H9 (cell line): ENCODE results near the gene FARS2. TPM values are rescaled to one million over a fixed set of nuclear protein-coding genes. Genes with fewer than 3 reads are reported as not detected.

Experiments
- DNase-seq: peaks from one replicate; pipeline ENCODE4 v3.0.0-alpha.2; 2017
- H2AFZ ChIP-seq: one replicate; pipeline ENCODE4 v1.6.1; 2013; ENCODE audit warnings: mild to moderate bottlenecking, low read length, control low read depth, moderate library complexity
- H2AK5ac ChIP-seq: 2 replicates; pipeline ENCODE4 v1.6.1; 2013; ENCODE audit warnings: low read length, control low read depth, mixed read lengths; ENCODE audit not compliant: insufficient read length
- H2BK120ac ChIP-seq: one replicate; pipeline ENCODE4 v1.6.1; 2013; ENCODE audit warnings: low read depth, mild to moderate bottlenecking, low read length, control low read depth, inconsistent platforms; ENCODE audit not compliant: poor library complexity, severe bottlenecking
- H2BK12ac ChIP-seq: 2 replicates; pipeline ENCODE4 v1.6.1; 2013; ENCODE audit warnings: low read length, control low read depth, mixed read lengths, low read depth; ENCODE audit not compliant: insufficient read length
- H2BK15ac ChIP-seq: 2 replicates; pipeline ENCODE4 v1.6.1; 2013; ENCODE audit warnings: low read depth, low read length, control low read depth
- H2BK20ac ChIP-seq: one replicate; pipeline ENCODE4 v1.6.1; 2013; ENCODE audit warnings: low read depth, mild to moderate bottlenecking, low read length, control low read depth, inconsistent platforms; ENCODE audit not compliant: poor library complexity, severe bottlenecking
- H2BK5ac ChIP-seq: 2 replicates; pipeline ENCODE4 v1.6.1; 2013; ENCODE audit warnings: low read length, control low read depth, mixed read lengths; ENCODE audit not compliant: insufficient read length
- H3K14ac ChIP-seq: 2 replicates; pipeline ENCODE4 v1.6.1; 2013; ENCODE audit warnings: low read length, control low read depth; ENCODE audit not compliant: insufficient read depth
- H3K18ac ChIP-seq: 2 replicates; pipeline ENCODE4 v1.6.1; 2013; ENCODE audit warnings: low read depth, mild to moderate bottlenecking, mixed read lengths, low read length, control low read depth; ENCODE audit not compliant: insufficient read length
- H3K23ac ChIP-seq: 2 replicates; pipeline ENCODE4 v1.6.1; 2013; ENCODE audit warnings: low read length, control low read depth, mixed read lengths, low read depth; ENCODE audit not compliant: insufficient read length
- H3K23me2 ChIP-seq: 2 replicates; pipeline ENCODE4 v1.6.1; 2013; ENCODE audit warnings: low read depth, mild to moderate bottlenecking, mixed read lengths, low read length, control low read depth; ENCODE audit not compliant: insufficient read length, poor library complexity, severe bottlenecking
- H3K27ac ChIP-seq: 2 replicates; pipeline ENCODE4 v1.5.1; 2013; ENCODE audit warnings: low read length, control low read depth, mixed read lengths, low read depth; ENCODE audit not compliant: insufficient read length
- H3K27me3 ChIP-seq: 2 replicates; pipeline ENCODE4 v1.6.1; 2013; ENCODE audit warnings: low read length, control low read depth, inconsistent platforms; ENCODE audit not compliant: insufficient read depth
- H3K4ac ChIP-seq: 2 replicates; pipeline ENCODE4 v1.6.1; 2013; ENCODE audit warnings: low read depth, mild to moderate bottlenecking, control low read depth, inconsistent platforms, low read length, moderate library complexity
- H3K4me1 ChIP-seq: 2 replicates; pipeline ENCODE4 v1.6.1; 2013; ENCODE audit warnings: low read length, control low read depth, inconsistent platforms; ENCODE audit not compliant: insufficient read depth
- H3K4me2 ChIP-seq: 2 replicates; pipeline ENCODE4 v1.6.1; 2013; ENCODE audit warnings: low read length, control low read depth, mixed read lengths; ENCODE audit not compliant: insufficient read length, insufficient read depth
- H3K56ac ChIP-seq: 2 replicates; pipeline ENCODE4 v1.6.1; 2013; ENCODE audit warnings: low read depth, mild to moderate bottlenecking, mixed read lengths, low read length, control low read depth; ENCODE audit not compliant: insufficient read length
- H3K79me1 ChIP-seq: 2 replicates; pipeline ENCODE4 v1.6.1; 2013; ENCODE audit warnings: low read depth, mild to moderate bottlenecking, moderate library complexity, low read length, control low read depth, inconsistent platforms; ENCODE audit not compliant: insufficient read depth, poor library complexity, severe bottlenecking
- H3K79me2 ChIP-seq: 2 replicates; pipeline ENCODE4 v1.6.1; 2013; ENCODE audit warnings: low read length, control low read depth, inconsistent platforms; ENCODE audit not compliant: insufficient read depth
- H3K9ac ChIP-seq: 2 replicates; pipeline ENCODE4 v1.6.1; 2013; ENCODE audit warnings: low read length, control low read depth, mixed read lengths; ENCODE audit not compliant: insufficient read length; ENCODE audit errors: extremely low read depth
- H3K9me3 ChIP-seq: one replicate; pipeline ENCODE4 v1.6.1; 2013; ENCODE audit warnings: low read depth, low read length, inconsistent platforms; ENCODE audit not compliant: control insufficient read depth
- H3T11ph ChIP-seq: one replicate; pipeline ENCODE4 v1.6.1; 2013; ENCODE audit warnings: mild to moderate bottlenecking, low read length, control low read depth, inconsistent platforms
- H4K20me1 ChIP-seq: one replicate; pipeline ENCODE4 v1.6.1; 2013; ENCODE audit not compliant: control insufficient read depth, insufficient read length, insufficient read depth
- H4K5ac ChIP-seq: 2 replicates; pipeline ENCODE4 v1.6.1; 2013; ENCODE audit warnings: low read depth, mild to moderate bottlenecking, mixed read lengths, low read length, control low read depth; ENCODE audit not compliant: insufficient read length
- H4K8ac ChIP-seq: replicated peaks from 2 replicates; pipeline ENCODE4 v1.6.1; 2013; ENCODE audit warnings: low read length, control low read depth, mixed read lengths, low read depth; ENCODE audit not compliant: insufficient read length
- H4K91ac ChIP-seq: 2 replicates; pipeline ENCODE4 v1.6.1; 2013; ENCODE audit warnings: low read depth, mild to moderate bottlenecking, moderate library complexity, mixed read lengths, low read length, control low read depth; ENCODE audit not compliant: insufficient read length
- H3K27ac Mint-ChIP-seq, 3 experiments: 2 replicates in 2 of 3; 3 replicates in 1 of 3; pipeline ENCODE4 v1.8.0; 2020 to 2021; ENCODE audit warnings: mixed read lengths in 3 of 3, mild to moderate bottlenecking in 1 of 3, moderate library complexity in 1 of 3
- H3K27me3 Mint-ChIP-seq: 2 replicates; pipeline ENCODE4 v1.8.0; 2021; ENCODE audit warnings: low read depth, mild to moderate bottlenecking, moderate library complexity, mixed read lengths
- H3K36me3 Mint-ChIP-seq, 3 experiments: 2 replicates in 2 of 3; 3 replicates in 1 of 3; pipeline ENCODE4 v1.8.0; 2020 to 2021; ENCODE audit warnings: low read depth in 3 of 3, mixed read lengths in 3 of 3; ENCODE audit not compliant: insufficient read depth in 1 of 3
- H3K4me1 Mint-ChIP-seq, 2 experiments: 2 replicates each; pipeline ENCODE4 v1.8.0; 2020; ENCODE audit warnings: mixed read lengths in 2 of 2
- H3K4me3 Mint-ChIP-seq, 2 experiments: 2 replicates in 1 of 2; 3 replicates in 1 of 2; pipeline ENCODE4 v1.8.0; 2020 to 2021; ENCODE audit warnings: mild to moderate bottlenecking in 2 of 2, mixed read lengths in 2 of 2, moderate library complexity in 1 of 2
- H3K9me3 Mint-ChIP-seq, 2 experiments: 2 replicates in 1 of 2; 3 replicates in 1 of 2; pipeline ENCODE4 v1.8.0; 2020; ENCODE audit warnings: mild to moderate bottlenecking in 2 of 2, mixed read lengths in 2 of 2, moderate library complexity in 1 of 2
- CTCF ChIP-seq: fragments of 200-600 bp; sonication (generic); conservative IDR thresholded peaks from 3 replicates; pipeline ENCODE4 v1.8.0; 2021; ENCODE audit warnings: antibody characterized with exemption, mild to moderate bottlenecking
- WGBS: extraction: QIAGEN DNeasy Blood & Tissue Kit; methylation state at CpG from one replicate; pipeline ENCODE4 v1.1.7; 2013; ENCODE audit warnings: missing lambda C conversion rate, low lambda C conversion rate, mixed read lengths; ENCODE audit not compliant: insufficient read length; ENCODE audit errors: extremely low coverage; 5-methylcytosine and 5-hydroxymethylcytosine counted together
- total RNA-seq: library from RNA; stranded (reverse); gene quantifications from 2 replicates; pipeline ENCODE4 v1.2.1, GENCODE V29; 2021

Gene FARS2
- total RNA-seq, 1 experiment from 2014 or later, result 8.5 TPM

- H3K4me1 ChIP-seq, result peaks cover 2% of the 10 kb centered on the region
- H3K27ac ChIP-seq, result no peak overlapping the region
Observed at GRCh38 chr6:5472571-5472970, 211.3 kb downstream of the FARS2 start.

More at GRCh38 chr6:5472571-5472970, 211.3 kb downstream of the FARS2 start:
- H3K4ac ChIP-seq, result no peak overlapping the region
- no peak overlapping the region for H2AK5ac ChIP-seq
- H3K23ac ChIP-seq, result no peak overlapping the region
- DNase-seq, result no peak
- no CpG with 5 or more reads among the region's 2 CpGs for WGBS
- no peak overlapping the region for H4K8ac ChIP-seq
- H2BK120ac ChIP-seq, result no peak overlapping the region
- H3K9me3 ChIP-seq, result no peaks in the 10 kb centered on the region
- Mint-ChIP-seq H3K36me3 (no peaks in the 10 kb centered on the region; a peak in 1 of 7 replicates), H3K9me3 (no peaks in the 10 kb centered on the region), H3K4me3 (no peak overlapping the region), H3K4me1 (peaks cover 19 to 20% of the 10 kb centered on the region in 2 experiments), H3K27ac (no peak overlapping the region), H3K27me3 (no peaks in the 10 kb centered on the region)
- H3K18ac ChIP-seq, result no peak overlapping the region
- H3K14ac ChIP-seq, result no peak overlapping the region
- no peak overlapping the region for H3K4me2 ChIP-seq
- no peak for TF ChIP-seq CTCF
- no peak overlapping the region for H2BK15ac ChIP-seq
- no peak overlapping the region for H3T11ph ChIP-seq
- no peak overlapping the region for H4K5ac ChIP-seq
- H3K27me3 ChIP-seq, result no peaks in the 10 kb centered on the region
- no peak overlapping the region for H2BK20ac ChIP-seq
- H4K20me1 ChIP-seq, result no peaks in the 10 kb centered on the region
- no peak overlapping the region for H2BK12ac ChIP-seq
- no peak overlapping the region for H2AFZ ChIP-seq
- no peak overlapping the region for H3K9ac ChIP-seq
- H3K79me1 ChIP-seq, result no peaks in the 10 kb centered on the region
- no peaks in the 10 kb centered on the region for H3K23me2 ChIP-seq
- H4K91ac ChIP-seq, result no peak overlapping the region
- no peak overlapping the region for H2BK5ac ChIP-seq
- H3K56ac ChIP-seq, result no peak overlapping the region
- no peaks in the 10 kb centered on the region for H3K79me2 ChIP-seq
